Liver (tissue), 3 donors: Measurements from ENCODE around the gene IL18BP.

Experiments used
- ATF3 ChIP-seq: IDR thresholded peaks from 2 replicates; pipeline ENCODE4 v1.6.1; 2016; ENCODE audit warnings: antibody characterized with exemption
- CTCF ChIP-seq: fragments of 150-350 bp; IDR thresholded peaks from 2 replicates; pipeline ENCODE4 v1.5.1; 2017; ENCODE audit warnings: improper control_type of control experiment, low read depth, low read length; ENCODE audit not compliant: missing input control
- JUND ChIP-seq, 2 donors: IDR thresholded peaks; 2 replicates each; pipeline ENCODE4 v1.6.1; 2016; ENCODE audit warnings: antibody characterized with exemption in 2 of 2
- MAX ChIP-seq: IDR thresholded peaks from 2 replicates; pipeline ENCODE4 v1.6.1; 2016; ENCODE audit warnings: antibody characterized with exemption
- RAD21 ChIP-seq, 2 donors: IDR thresholded peaks; 2 replicates each; pipeline ENCODE4 v1.6.1; 2016; ENCODE audit warnings: antibody characterized with exemption in 2 of 2, mild to moderate bottlenecking in 2 of 2
- SP1 ChIP-seq: IDR thresholded peaks from 2 replicates; pipeline ENCODE4 v1.6.1; 2018; ENCODE audit warnings: antibody characterized with exemption, mild to moderate bottlenecking
- YY1 ChIP-seq: IDR thresholded peaks from 2 replicates; pipeline ENCODE4 v1.6.1; 2016; ENCODE audit warnings: antibody characterized with exemption, mild to moderate bottlenecking
- TF ChIP-seq, protein P1 (sequence below): IDR thresholded peaks from 2 replicates; pipeline ENCODE4 v1.6.1; 2016; ENCODE audit warnings: antibody characterized with exemption, mild to moderate bottlenecking
- TF ChIP-seq, protein P2 (sequence below): IDR thresholded peaks from 2 replicates; pipeline ENCODE4 v1.6.1; 2016; ENCODE audit warnings: antibody characterized with exemption
- donor health status: healthy.
- donor health status: healthy.

- no peak for TF ChIP-seq CTCF
- TF ChIP-seq, protein P1, sequence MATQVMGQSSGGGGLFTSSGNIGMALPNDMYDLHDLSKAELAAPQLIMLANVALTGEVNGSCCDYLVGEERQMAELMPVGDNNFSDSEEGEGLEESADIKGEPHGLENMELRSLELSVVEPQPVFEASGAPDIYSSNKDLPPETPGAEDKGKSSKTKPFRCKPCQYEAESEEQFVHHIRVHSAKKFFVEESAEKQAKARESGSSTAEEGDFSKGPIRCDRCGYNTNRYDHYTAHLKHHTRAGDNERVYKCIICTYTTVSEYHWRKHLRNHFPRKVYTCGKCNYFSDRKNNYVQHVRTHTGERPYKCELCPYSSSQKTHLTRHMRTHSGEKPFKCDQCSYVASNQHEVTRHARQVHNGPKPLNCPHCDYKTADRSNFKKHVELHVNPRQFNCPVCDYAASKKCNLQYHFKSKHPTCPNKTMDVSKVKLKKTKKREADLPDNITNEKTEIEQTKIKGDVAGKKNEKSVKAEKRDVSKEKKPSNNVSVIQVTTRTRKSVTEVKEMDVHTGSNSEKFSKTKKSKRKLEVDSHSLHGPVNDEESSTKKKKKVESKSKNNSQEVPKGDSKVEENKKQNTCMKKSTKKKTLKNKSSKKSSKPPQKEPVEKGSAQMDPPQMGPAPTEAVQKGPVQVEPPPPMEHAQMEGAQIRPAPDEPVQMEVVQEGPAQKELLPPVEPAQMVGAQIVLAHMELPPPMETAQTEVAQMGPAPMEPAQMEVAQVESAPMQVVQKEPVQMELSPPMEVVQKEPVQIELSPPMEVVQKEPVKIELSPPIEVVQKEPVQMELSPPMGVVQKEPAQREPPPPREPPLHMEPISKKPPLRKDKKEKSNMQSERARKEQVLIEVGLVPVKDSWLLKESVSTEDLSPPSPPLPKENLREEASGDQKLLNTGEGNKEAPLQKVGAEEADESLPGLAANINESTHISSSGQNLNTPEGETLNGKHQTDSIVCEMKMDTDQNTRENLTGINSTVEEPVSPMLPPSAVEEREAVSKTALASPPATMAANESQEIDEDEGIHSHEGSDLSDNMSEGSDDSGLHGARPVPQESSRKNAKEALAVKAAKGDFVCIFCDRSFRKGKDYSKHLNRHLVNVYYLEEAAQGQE: no peak
- TF ChIP-seq RAD21 (IDR thresholded peaks at IDR 0.05): no peak
- TF ChIP-seq, protein P2, sequence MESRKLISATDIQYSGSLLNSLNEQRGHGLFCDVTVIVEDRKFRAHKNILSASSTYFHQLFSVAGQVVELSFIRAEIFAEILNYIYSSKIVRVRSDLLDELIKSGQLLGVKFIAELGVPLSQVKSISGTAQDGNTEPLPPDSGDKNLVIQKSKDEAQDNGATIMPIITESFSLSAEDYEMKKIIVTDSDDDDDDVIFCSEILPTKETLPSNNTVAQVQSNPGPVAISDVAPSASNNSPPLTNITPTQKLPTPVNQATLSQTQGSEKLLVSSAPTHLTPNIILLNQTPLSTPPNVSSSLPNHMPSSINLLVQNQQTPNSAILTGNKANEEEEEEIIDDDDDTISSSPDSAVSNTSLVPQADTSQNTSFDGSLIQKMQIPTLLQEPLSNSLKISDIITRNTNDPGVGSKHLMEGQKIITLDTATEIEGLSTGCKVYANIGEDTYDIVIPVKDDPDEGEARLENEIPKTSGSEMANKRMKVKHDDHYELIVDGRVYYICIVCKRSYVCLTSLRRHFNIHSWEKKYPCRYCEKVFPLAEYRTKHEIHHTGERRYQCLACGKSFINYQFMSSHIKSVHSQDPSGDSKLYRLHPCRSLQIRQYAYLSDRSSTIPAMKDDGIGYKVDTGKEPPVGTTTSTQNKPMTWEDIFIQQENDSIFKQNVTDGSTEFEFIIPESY: no peak
- no peak for TF ChIP-seq MAX
- no peak for TF ChIP-seq YY1
- TF ChIP-seq ATF3: no peak
- TF ChIP-seq JUND (IDR thresholded peaks at IDR 0.05): no peak
- no peak for TF ChIP-seq SP1
Measured at GRCh38 chr11:72007089-72007476, 8.4 kb downstream of the IL18BP start.
